Kidney (tissue), 14 donors: Measurements from ENCODE around the gene C4orf17. TPM values are rescaled to one million over a fixed set of nuclear protein-coding genes. Genes with fewer than 3 reads are reported as not detected.

Experiments
- DNase-seq, 5 donors: peaks; one replicate each; pipeline ENCODE4 v3.0.0-alpha.2; 2013 to 2020
- FAIRE-seq: peaks from 2 replicates; lab custom pipeline; 2012; peaks lifted over from hg19 to GRCh38; lab: Jason Lieb, UNC
- H3K27ac ChIP-seq, 2 donors: one replicate each; pipeline ENCODE4 v1.7.0; 2013; ENCODE audit warnings: low read depth in 2 of 2, low read length in 2 of 2, inconsistent platforms in 1 of 2
- H3K27me3 ChIP-seq: one replicate; pipeline ENCODE4 v1.7.1; 2013; ENCODE audit warnings: low read length, inconsistent platforms; ENCODE audit not compliant: control insufficient read depth, insufficient read depth
- H3K36me3 ChIP-seq, 3 donors: one replicate each; pipeline versions ENCODE4 v1.7.0 to v1.7.1; 2013; ENCODE audit warnings: low read length in 3 of 3, control low read depth in 1 of 3, inconsistent platforms in 1 of 3; ENCODE audit not compliant: insufficient read depth in 3 of 3, control insufficient read depth in 2 of 3
- H3K4me1 ChIP-seq, 3 donors: one replicate each; pipeline versions ENCODE4 v1.7.0 to v1.7.1; 2013; ENCODE audit warnings: low read length in 3 of 3, inconsistent platforms in 1 of 3, low read depth in 1 of 3; ENCODE audit not compliant: control insufficient read depth in 2 of 3, insufficient read depth in 2 of 3
- H3K4me3 ChIP-seq, 3 donors: one replicate each; pipeline versions ENCODE4 v1.7.0 to v1.8.1; 2013; ENCODE audit warnings: low read length in 3 of 3, control low read depth in 1 of 3, inconsistent platforms in 1 of 3
- H3K9ac ChIP-seq, 3 donors: one replicate each; pipeline versions ENCODE4 v1.7.0 to v1.7.1; 2013; ENCODE audit warnings: low read length in 3 of 3, control low read depth in 1 of 3, inconsistent platforms in 1 of 3
- H3K9me3 ChIP-seq, 3 donors: one replicate each; pipeline versions ENCODE4 v1.7.0 to v1.7.1; 2013; ENCODE audit warnings: low read length in 3 of 3, control low read depth in 1 of 3, inconsistent platforms in 1 of 3; ENCODE audit not compliant: control insufficient read depth in 2 of 3, insufficient read depth in 1 of 3
- intact Hi-C: fragments of 100-400 bp; cut with DNase I; formaldehyde crosslinking; loops from one replicate; pipeline ENCODE4 v1.11.1; 2022
- polyA plus RNA-seq: library from polyadenylated mRNA; stranded (reverse); fragments of 350-450 nt; fragmentation: Illumina TruSeq; extraction: RNeasy Lipid Tissue Mini Kit (QIAGEN cat#74804); gene quantifications from one replicate; pipeline ENCODE4 v1.2.3, GENCODE V29; 2014; ENCODE audit warnings: low read depth, low replicate concordance; ENCODE audit not compliant: insufficient read depth
- total RNA-seq: library from RNA; stranded (reverse); fragmentation: NEBNext Ultra II Directional; extraction: Animal tissue kit (Norgen Biotek cat#: 25700); gene quantifications from one replicate; pipeline ENCODE4 v1.2.1, GENCODE V29; 2021
- TF ChIP-seq, protein P1 (sequence below): IDR thresholded peaks from 3 replicates; pipeline ENCODE4 v1.5.1; 2012; ENCODE audit warnings: mild to moderate bottlenecking, moderate library complexity, borderline replicate concordance; ENCODE audit not compliant: insufficient read depth; ENCODE audit errors: extremely low read depth
- donor health status: control.
- donor health status: control.
- donor health status: control.
- donor health status: control.
- donor health status: control.
- donor health status: DM: yes; HTN: yes; CAD: no.
- donor health status: Normal renal cell carcinoma (clear cell type).

C4orf17 gene
- total and polyA plus RNA-seq, 2 donors from 2014 or later: not detected

DNA sequence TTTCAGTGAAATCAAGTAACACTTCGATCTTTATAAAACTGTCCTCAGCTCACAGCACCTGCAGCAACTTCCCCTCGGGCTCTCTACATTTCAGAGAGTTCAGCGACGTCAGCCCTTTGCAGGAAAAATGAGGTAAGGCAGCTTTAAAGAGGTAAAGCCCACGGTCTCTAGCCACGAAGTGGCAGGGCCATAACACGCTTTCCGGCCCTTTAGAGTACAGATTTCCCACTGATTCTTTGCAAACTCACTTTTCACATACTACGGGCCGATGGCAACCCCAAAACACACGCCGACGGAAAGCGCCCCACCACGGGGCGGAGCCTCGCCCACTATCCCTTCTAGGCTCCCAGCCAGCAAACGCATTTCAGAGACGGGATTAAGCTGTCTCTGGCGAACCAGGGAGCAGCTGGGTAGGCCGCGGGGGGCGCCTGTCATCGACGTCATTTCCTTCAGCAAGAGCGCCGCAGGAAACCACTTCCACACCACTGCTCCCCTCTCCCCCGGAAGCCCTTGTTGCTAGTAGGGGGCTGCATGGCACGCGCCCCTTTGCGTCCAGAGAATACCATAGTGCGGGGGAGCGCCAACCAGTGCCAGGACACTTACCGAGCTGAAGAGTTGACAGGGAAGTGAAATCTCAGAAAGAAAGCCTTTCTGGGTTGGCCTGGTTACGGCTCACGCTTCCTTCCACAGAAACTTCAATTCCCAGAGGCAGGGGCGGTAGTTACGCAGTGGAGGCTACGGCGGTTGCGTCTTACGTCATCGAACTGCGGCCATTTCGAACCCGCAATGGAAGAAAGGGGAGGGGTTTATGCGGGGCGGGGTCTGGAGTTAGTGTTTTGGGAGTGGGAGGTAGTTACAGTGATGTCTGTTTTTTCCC lies 52.7 kb downstream of the C4orf17 start, which contains the start of gene TRMT10A:
Gene TRMT10A (minus strand): TSS at position 730 of the 877 bp plus-strand sequence. CDS start 4,701 bp downstream, outside the sequence.
- peak within 1 kb of the TSS; percentile 97 to 98 for H3K27ac ChIP-seq
- peak; percentile 98 to 99 (median 99) for DNase-seq
- TF ChIP-seq, protein P1, sequence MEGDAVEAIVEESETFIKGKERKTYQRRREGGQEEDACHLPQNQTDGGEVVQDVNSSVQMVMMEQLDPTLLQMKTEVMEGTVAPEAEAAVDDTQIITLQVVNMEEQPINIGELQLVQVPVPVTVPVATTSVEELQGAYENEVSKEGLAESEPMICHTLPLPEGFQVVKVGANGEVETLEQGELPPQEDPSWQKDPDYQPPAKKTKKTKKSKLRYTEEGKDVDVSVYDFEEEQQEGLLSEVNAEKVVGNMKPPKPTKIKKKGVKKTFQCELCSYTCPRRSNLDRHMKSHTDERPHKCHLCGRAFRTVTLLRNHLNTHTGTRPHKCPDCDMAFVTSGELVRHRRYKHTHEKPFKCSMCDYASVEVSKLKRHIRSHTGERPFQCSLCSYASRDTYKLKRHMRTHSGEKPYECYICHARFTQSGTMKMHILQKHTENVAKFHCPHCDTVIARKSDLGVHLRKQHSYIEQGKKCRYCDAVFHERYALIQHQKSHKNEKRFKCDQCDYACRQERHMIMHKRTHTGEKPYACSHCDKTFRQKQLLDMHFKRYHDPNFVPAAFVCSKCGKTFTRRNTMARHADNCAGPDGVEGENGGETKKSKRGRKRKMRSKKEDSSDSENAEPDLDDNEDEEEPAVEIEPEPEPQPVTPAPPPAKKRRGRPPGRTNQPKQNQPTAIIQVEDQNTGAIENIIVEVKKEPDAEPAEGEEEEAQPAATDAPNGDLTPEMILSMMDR: no peak
- no peaks in the 10 kb centered on the region for H3K4me1 ChIP-seq
- H3K36me3 ChIP-seq: no peaks in the 10 kb centered on the region
- peak within 1 kb of the TSS; percentile 89 to 96 (median 92) for H3K4me3 ChIP-seq
- H3K27me3 ChIP-seq: no peaks in the 10 kb centered on the region
- H3K9me3 ChIP-seq: no peaks in the 10 kb centered on the region
- FAIRE-seq: peak; percentile 61
- intact Hi-C loops: no loop called here
- peak within 1 kb of the TSS; percentile 88 to 92 (median 90) for H3K9ac ChIP-seq

DNA sequence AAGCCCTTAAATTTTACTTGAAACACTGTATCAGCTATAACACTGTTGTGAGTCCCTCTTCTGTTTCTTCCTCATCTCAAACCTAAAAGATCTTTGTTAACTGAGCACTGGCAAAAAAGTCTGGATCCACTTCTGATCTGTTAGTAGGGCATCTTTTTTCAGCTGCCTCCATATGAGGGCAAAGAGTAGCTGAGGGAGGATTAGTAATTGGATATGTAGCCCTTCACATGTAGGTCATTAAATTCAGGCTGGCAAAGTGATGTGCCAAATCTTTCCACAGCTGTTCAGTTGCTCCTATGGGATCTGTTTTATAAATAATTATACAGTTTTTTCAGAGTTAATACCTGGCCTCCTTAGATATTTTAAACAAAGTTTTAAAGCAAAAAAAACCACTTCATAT lies 54.1 kb downstream of the C4orf17 start:
- Histone ChIP-seq H3K36me3 (no peaks in the 10 kb centered on the region), H3K4me3 (no peak overlapping the region), H3K27ac (no peak overlapping the region), H3K4me1 (no peaks in the 10 kb centered on the region), H3K27me3 (no peaks in the 10 kb centered on the region), H3K9ac (no peak overlapping the region), H3K9me3 (no peaks in the 10 kb centered on the region)
- DNase-seq (peak in 1 of 5 donors; percentile 17), FAIRE-seq (no peak)
- TF ChIP-seq, protein P1: no peak
- intact Hi-C loops: no loop called here

DNA sequence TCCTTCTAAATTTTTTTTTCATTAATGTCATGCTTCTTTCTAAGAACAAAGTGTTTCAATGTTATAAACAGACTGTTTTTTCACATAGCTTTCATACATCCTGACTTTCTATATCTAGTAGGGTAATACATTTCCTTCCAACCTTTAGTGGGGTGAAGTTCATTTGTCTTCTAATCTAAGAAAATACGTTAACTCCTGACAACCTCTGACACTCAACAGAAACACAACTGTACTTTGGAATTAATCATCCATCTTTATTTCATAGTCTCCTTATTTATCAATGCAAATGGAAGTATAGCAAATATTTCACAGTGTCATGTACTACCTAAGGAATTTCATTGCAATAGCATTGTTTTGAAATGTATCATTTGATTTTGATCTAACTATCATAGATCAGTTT lies 61.1 kb downstream of the C4orf17 start:
- TF ChIP-seq, protein P1: no peak
- intact Hi-C loops: no loop called here
- no peak overlapping the region for H3K27ac ChIP-seq
- no peaks in the 10 kb centered on the region for H3K4me1 ChIP-seq
- H3K4me3 ChIP-seq: no peak overlapping the region
- H3K9ac ChIP-seq: no peak overlapping the region
- no peak for FAIRE-seq
- no peaks in the 10 kb centered on the region for H3K27me3 ChIP-seq
- no peaks in the 10 kb centered on the region for H3K36me3 ChIP-seq
- no peak for DNase-seq
- H3K9me3 ChIP-seq: no peaks in the 10 kb centered on the region
